GM12873 (cell line): ENCODE measurements around the gene RDH12.

Experiments
- TF ChIP-seq, protein P1 (sequence below): IDR thresholded peaks from 2 replicates; pipeline ENCODE4 v1.5.1; 2012; ENCODE audit warnings: low read depth, mild to moderate bottlenecking, moderate library complexity, low read length, control low read depth; ENCODE audit not compliant: insufficient read depth; ENCODE audit errors: missing control alignments

The RDH12 gene

DNA sequence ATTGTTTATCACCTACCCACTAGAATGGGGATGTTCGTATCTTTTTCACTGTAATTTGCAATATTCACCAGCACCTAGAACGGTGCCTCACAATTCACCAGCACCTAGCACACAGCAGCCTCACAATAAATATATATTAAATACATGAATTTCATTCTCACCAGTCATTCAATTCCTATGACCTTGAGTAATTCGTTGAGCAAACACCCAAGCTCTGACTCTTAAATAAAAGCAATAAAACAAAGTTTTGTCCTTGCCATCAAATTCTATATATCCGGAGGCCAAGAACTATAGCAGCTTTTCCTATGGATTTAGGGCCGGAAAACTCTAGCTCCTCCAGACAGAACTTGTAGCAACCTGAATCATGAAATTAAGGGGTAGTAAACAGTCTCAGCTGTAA lies 28.2 kb upstream of the RDH12 start:
- TF ChIP-seq, protein P1, sequence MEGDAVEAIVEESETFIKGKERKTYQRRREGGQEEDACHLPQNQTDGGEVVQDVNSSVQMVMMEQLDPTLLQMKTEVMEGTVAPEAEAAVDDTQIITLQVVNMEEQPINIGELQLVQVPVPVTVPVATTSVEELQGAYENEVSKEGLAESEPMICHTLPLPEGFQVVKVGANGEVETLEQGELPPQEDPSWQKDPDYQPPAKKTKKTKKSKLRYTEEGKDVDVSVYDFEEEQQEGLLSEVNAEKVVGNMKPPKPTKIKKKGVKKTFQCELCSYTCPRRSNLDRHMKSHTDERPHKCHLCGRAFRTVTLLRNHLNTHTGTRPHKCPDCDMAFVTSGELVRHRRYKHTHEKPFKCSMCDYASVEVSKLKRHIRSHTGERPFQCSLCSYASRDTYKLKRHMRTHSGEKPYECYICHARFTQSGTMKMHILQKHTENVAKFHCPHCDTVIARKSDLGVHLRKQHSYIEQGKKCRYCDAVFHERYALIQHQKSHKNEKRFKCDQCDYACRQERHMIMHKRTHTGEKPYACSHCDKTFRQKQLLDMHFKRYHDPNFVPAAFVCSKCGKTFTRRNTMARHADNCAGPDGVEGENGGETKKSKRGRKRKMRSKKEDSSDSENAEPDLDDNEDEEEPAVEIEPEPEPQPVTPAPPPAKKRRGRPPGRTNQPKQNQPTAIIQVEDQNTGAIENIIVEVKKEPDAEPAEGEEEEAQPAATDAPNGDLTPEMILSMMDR, result no peak

DNA sequence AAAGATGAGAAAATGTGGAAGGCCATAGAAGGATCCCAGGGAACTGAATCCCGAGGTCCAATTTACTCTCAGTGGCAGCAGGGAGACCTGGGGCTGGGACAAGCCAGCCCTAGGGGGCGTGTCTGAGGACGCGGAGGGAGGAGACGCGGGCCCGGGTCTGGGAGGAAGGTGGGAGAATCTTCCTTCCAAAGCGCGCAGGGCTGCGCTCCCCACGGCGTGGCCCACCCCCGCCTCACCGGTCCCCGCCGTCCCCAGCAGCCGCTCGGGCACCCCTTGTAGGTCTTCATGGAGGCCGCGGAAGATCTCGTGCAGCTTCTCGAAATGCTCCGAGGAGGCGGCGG lies 27.6 kb upstream of the RDH12 start:
- TF ChIP-seq, protein P1, result peak; percentile 20

DNA sequence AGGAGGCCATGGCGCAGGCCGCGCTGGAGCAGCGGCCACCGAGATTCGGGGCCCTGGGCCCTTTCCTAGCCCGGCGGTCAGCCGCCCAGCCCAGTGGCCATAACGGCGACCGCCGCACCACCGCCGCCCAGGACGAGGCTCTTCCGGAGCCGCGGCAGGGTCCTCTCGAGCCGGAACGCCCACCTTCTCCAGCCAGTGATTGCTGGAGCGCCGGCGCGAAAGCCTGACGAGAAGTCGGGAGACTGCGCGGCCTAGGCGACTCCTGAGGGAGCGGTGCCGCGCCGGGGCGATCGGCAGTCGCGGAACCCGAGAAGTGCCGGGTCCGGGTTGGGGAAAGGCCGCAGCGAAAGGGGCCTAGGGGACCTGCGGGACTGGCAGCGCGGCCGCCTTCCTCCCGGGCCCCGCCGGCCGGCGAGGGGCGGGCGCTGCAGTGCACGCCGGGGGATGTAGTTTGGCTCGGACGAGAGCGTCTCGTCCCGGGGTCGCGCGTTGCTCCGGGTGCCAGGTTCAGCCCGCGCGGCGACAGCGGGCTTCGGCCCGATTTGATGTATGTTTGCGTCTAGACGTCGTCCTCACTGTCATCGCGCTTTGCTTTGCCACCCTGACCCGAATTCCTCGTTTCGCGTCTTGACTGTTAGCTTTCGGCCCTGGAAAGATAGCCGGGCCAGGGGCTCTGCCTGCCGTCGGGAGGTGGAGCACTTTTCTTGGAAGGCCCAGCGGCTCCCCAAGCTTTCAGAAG lies 27.0 kb upstream of the RDH12 start, which contains the start of gene VTI1B:
TSS of gene VTI1B (minus strand) at position 153 of the 739 bp plus-strand sequence. CDS start at position 10, 143 bp downstream.
- TF ChIP-seq, protein P1, result no peak

DNA sequence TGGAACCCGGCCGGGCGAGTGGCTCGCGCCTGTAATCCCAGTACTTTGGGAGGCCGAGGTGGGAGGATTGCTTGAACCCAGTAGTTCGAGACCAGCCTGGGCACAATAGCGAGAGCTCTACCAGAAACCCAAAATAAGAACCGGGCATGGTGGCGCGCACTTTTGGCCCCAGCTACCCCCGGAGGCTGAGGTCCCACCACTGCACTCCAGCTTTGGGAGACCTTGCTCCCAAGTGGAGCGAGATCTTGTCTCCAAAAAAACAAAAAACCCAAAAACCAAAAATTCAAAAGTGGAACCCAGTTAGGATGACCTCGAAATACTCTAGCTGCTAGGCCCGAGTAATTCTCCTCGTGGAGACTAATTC lies 26.5 kb upstream of the RDH12 start:
- TF ChIP-seq, protein P1, result no peak

DNA sequence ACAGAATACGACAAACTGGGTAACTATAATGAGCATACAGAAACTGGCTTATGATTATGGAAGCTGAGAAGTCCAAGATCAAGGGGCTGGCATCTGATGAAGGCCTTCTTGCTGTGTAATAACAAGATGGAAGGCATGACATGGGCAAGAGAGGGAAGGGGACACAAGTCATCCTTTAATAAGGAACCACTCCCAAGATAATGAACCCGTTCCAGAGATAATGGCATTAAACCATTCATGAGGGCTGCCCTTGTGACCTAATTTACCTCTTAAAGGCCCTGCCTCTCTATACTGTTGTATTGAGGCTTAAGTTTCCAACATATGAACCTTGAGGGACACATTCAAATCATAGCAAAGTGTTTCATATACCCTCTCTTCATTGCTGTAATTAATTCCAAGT lies 22.7 kb upstream of the RDH12 start:
- TF ChIP-seq, protein P1, result no peak

DNA sequence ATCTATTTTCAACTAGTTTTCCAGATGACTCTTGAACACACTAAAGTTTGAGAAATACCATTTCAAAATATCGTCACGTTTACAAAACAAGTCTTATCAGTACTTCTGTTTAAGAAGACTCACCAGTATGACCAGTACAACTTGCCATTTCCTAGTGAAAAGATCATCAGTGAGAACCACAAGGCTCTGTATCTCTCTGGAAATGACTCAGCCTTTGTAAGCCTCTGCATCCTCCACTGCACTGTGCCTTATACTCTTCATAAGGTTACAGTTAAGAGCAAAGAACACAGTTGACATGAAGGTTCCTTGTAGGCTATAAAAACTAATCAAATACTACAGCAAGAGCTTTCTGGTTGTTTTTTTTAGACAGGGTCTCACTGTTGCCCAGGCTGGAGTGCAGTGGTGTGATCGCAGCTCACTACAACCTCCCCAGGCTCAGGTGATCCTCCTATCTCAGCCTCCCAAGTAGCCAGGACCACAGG lies 21.5 kb upstream of the RDH12 start:
- TF ChIP-seq, protein P1, result no peak

DNA sequence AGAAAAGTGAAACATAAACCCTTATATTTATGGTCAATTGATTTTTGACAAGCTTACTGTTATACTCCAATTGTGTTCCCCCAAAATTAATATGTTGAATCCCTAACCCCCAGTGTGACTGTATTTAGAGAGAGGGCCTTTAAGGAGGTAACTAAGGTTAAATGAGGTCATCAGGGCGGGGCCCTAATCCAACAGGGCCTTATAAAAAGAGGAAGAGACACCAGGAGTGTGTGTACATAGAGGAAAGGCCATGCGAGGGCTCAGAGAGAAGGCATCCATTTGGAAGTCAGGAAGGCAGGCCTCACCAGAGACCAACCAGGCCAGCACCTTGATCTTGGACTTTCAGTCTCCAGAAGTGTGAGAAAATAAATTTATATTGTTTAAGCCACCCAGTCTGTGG lies 20.7 kb upstream of the RDH12 start:
- TF ChIP-seq, protein P1, result no peak
